HG02588 (cell line): ENCODE data around the gene CCNB3.

Experiments
- ATAC-seq: cut with Tn5 transposase; IDR thresholded peaks from one replicate; pipeline ENCODE4 v1.9.1; 2021; ENCODE audit warnings: mild to moderate bottlenecking, moderate library complexity; ENCODE audit not compliant: unreplicated experiment

Gene CCNB3

GRCh38 chrX:50372966-50373365 lies 168.4 kb downstream of the CCNB3 start:
- ATAC-seq, result no peak

- ATAC-seq, result no peak
These were observed 171.1 kb downstream of the CCNB3 start for GRCh38 chrX:50375481-50376267.

- no peak for ATAC-seq
These were observed 177.3 kb downstream of the CCNB3 start for GRCh38 chrX:50381729-50382415.

- ATAC-seq, result no peak
These were observed 182.0 kb downstream of the CCNB3 start for GRCh38 chrX:50386520-50386919.

- no peak for ATAC-seq
These were observed 189.3 kb downstream of the CCNB3 start for GRCh38 chrX:50393902-50394301.
